HK-2 (cell line): Measurements from ENCODE around the gene CCDC157.

ENCODE experiments used
- DNase-seq: peaks from one replicate; pipeline ENCODE4 v3.0.0-alpha.2; 2018; ENCODE audit not compliant: unreplicated experiment

CCDC157 gene

DNA sequence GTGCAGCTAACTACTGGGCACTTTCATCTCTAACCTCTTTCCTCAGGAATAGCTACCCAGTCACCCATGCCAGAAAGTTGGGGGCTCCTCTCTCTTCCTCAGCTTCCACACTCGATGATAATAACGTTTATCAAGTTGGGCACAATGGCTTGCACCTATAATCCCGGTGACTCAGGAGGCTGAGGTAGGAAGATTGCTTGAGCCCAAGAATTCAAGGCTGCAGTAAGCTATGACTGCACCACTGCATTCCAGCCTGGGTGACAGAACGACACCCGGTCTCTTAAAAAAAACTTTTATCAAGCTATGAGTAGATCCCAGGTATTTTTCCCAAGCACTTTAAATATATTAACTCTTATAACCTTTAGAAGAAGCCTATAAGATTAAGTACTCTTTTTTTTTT, 2.2 kb upstream of the CCDC157 start:
- no peak for DNase-seq

GRCh38 chr22:30357236-30357570, 396 bp downstream of the CCDC157 start:
- DNase-seq: no peak

GRCh38 chr22:30357650-30358215, 926 bp downstream of the CCDC157 start:
- no peak for DNase-seq

GRCh38 chr22:30358541-30358940, 1.7 kb downstream of the CCDC157 start:
- DNase-seq: no peak

DNA sequence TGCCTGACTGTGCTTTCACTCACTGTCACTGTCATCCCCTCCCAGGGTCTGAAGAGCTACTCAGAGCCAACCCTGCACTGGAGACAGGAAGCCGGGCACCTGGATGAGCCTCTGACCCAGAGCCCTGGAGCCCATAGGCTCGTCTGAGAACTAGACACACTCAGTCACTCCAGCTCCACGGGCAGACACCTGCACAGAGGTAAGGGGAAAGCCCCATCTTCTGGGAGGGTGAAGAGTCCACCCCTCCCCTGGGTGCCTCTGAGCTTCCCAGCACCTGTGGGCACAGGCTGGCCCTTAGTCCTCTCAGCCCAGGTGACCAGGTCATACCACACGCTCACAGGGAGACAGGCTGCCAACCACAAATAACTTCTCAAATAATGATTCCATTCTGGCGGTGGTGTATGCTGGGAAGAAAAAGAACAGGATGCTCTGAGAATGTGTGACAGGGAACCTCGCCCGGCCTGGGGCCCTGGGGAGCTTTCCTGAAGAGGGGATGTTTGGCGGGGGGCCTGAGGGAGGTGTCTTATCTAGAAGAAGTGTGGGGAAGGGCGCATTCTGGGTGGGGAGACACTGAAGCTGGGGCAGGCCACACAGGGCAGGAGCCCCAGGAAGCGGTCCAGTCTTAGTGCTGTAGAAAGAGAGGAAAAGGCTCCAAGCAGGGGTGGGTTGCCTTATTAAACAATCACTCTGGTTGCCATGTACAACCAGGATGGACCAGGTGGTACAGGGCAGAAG, 5.3 kb downstream of the CCDC157 start:
- no peak for DNase-seq

DNA sequence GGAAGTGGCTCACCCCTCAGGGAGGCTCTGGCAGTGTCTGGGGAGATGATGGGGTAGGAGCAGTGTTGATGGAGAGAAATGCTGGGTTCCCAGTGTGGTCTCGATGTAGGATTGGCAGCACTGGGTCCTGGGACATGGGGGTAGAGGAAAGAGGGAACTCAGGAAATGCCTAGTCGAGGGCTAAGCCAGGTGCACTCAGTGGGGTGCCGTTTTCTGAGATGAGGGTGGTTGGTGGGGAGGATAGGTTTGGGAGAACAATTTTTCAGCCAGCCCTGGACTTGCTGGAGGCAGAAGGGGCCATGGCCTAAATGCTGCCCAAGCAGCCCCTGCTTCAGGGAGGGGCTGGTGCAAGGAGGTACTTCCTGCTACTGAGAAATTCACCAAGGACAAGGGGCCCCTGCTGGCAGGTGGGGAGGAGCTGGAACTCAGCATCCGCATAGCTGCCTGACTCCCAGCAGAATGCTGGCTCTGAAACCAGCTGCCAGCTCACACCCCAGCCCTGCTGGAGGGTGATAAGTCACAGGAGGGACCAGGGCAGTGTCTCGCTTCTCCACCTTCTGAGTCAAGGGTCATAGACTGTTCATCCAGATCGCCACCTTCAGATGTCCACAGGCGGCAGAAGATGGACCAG, 6.0 kb downstream of the CCDC157 start:
- no peak for DNase-seq

GRCh38 chr22:30365891-30366290, 9.1 kb downstream of the CCDC157 start:
- DNase-seq: no peak

GRCh38 chr22:30368420-30368819, 11.6 kb downstream of the CCDC157 start:
- no peak for DNase-seq

GRCh38 chr22:30370641-30371230, 13.9 kb downstream of the CCDC157 start:
- no peak for DNase-seq

GRCh38 chr22:30371321-30371720, 14.5 kb downstream of the CCDC157 start:
- no peak for DNase-seq

- DNase-seq: no peak
Observed at GRCh38 chr22:30371981-30372380, 15.2 kb downstream of the CCDC157 start.

DNA sequence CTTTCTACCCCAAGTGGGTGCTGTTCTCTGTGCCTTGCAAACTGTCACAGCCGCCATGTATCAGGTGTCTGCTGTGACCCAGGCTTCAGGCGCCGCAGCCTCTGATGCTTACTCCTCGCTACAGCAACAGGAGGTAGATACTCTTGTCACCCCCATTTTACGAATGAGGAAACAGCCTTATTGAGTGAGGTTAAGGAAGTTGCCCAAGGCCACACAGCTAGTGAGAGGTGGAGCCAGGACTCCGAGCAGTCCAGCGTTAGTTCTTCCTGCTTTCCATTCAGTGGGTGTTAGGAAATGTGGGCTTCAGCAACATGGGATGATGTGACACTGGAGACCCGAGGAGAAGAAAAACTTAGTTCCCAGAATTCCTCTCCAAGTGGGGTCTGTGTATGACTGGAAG, 16.1 kb downstream of the CCDC157 start:
- no peak for DNase-seq

- DNase-seq: no peak
Observed at GRCh38 chr22:30373331-30374325, 16.8 kb downstream of the CCDC157 start.

DNA sequence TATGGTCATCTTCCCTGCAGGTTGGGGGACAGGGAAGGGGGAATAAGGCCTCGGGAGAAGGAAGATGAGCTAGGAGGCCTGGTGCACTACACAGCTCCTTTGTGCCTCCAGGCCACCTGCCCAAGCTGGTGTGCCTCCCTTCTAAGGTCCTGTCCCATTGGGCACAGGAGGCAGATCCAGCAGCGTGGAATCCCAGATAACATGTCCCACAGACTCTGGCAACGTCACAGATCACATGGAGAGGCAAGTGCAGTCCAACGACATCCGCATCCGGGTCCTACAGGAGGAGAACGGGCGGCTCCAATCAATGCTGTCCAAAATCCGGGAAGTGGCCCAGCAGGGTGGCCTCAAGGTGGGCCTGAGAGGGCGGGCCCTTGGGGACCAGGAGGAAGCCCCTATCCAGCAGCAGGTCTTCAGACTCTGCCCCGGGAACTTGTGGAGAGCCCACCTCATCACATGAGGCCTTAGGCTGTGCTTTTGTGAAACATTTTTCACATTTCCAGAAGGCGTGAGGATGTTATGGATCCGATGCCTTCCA, 18.6 kb downstream of the CCDC157 start:
- no peak for DNase-seq

DNA sequence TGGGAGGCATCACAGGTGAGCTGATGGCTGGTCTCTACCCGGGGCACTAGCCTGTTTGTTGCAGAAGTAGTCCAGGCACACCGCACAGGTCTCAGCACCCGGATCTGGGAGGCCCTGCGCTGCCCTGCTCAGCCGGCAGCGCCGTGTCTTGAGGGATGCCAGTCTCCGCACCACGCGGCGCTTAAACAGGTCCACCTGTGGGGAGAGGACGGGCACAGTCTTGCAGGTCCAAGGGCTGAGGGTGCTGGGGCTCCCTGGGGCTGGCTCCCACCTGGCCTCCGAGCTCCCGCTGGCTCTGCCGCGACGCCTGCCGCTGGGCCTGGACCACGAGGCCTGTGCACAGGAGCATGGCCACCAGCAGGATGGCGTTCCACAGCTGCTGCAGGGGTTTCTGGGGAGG, 23.2 kb downstream of the CCDC157 start:
- DNase-seq: no peak

DNA sequence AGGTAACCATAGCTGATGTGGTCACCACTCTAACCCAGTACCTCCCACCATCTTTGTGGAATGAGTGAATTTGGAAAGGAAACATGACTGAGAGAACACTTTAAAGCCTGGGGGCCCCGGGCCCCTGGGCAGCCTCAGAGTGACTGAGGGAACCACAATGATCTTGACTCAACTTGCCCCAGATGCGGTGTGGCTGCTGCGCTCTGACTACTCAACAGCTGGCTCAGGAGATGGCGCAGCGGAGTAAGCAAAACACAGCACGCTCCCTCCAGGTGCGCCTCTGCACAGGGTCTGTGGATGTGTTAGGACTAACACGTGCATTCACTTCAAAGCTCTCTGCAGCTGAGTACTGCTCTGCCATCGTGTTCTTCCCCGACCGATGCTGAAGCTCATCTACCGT, 24.5 kb downstream of the CCDC157 start:
- no peak for DNase-seq

DNA sequence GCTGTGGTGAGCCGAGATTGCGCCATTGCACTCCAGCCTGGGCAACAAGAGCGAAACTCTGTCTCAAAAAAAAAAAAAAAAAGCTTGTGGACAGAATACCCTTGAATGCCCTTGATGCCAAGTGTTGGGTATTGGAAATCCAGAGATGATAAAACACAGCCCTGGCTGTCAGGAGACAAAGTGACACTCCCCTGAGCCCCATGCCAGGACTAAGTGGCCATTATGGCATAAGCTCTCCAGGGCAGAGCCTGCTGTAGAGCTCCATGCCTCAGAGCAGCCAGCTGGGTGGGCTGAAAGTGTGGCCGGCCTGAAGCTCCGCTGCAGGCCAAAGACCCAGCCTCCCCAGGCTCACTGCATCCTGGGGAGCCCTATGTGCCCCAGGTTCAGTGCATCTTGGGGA, 25.5 kb downstream of the CCDC157 start:
- no peak for DNase-seq

GRCh38 chr22:30383061-30383460, 26.3 kb downstream of the CCDC157 start:
- no peak for DNase-seq

DNA sequence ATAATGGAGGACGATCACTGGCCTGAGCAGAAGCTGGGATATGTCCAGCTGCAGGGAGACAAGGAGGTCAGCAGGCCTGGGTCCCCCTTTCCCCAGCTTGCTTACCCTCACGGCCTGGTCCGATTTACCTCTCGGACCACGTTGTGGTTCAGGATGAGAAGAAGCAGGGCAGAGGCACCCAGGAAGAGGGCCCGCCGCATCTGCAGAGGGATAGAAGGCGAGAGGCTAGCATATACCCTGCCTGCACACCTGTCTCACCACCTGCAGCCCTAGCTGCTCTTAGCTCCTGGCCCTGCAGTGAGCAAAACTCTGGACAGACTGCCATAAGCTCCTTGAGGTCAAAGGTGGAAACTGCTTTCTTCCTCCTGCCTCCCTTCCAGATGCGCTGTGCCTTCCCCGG, 29.1 kb downstream of the CCDC157 start:
- no peak for DNase-seq

GRCh38 chr22:30386608-30386959, 29.8 kb downstream of the CCDC157 start:
- DNase-seq: no peak

DNA sequence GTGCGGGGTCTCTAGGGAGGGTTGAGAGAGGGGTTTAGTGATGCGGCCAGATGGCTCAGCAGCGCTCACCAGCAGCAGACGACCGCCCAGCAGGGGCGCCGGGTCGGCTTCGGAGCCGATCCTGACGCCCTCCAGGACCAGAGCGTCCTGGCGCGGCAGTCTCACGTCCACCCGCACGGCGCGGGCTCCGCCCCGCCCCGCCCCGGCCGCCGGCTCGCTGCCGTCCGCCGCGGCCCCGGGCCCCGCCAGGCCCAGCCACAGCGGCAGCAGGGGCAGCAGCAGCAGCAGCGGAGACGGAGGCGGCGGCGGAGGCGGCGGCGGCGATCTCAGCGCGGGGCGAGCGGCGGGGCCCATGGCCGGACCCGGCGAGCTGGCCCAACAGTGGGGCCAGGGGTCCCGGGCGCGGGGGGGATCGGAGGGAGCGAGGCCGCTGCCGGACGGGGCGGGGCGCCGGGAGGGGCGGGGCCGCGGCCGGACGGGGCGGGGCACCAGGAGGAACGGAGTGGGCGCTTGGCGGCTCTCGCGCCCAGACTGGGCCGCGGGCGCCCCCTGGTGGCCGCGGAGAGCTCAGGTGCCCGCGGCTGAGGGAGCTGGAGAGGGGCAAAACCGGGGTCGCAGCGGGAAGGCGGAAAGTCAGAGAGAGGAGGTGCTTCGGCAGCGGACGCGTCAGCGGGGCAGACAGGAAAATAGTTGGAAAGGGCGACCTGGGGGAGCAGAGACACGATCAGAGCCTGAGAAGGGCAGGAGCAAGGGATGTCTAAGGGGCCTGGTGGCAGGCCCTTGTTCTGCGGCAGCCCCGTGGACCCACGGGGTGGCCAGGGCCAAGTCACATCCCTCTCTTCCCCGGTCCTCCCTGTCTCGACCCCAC, 30.4 kb downstream of the CCDC157 start, which contains the start of gene RNF215:
Gene RNF215, minus strand, starts transcription at position 452 of the 868 bp plus-strand sequence. Its CDS starts 98 bp downstream, at position 354.
- DNase-seq: peak; percentile 79
